Activated CD4-positive, alpha-beta T cell treated with anti-CD3 and anti-CD28 coated beads, Interleukin-2, amount 10 ng/mL, durations not matched to agents 24 days and 14 days (primary cell): Measurements from ENCODE around the gene UVRAG. TPM values are rescaled to one million over a fixed set of nuclear protein-coding genes. Genes with fewer than 3 reads are reported as not detected.

Source experiments
- DNase-seq: peaks from one replicate; pipeline ENCODE4 v3.0.0; 2022
- H3K27ac Mint-ChIP-seq: one replicate; pipeline ENCODE4 v1.8.0; 2022; ENCODE audit warnings: mild to moderate bottlenecking, mixed read lengths
- H3K27me3 Mint-ChIP-seq: one replicate; pipeline ENCODE4 v1.8.0; 2022; ENCODE audit warnings: mixed read lengths
- H3K36me3 Mint-ChIP-seq: one replicate; pipeline ENCODE4 v1.8.0; 2022; ENCODE audit warnings: low read depth, mild to moderate bottlenecking, mixed read lengths
- H3K4me1 Mint-ChIP-seq: one replicate; pipeline ENCODE4 v1.8.0; 2021; ENCODE audit warnings: mixed read lengths
- H3K4me3 Mint-ChIP-seq: one replicate; pipeline ENCODE4 v1.8.0; 2022; ENCODE audit warnings: mild to moderate bottlenecking, moderate library complexity, mixed read lengths
- H3K9me3 Mint-ChIP-seq: one replicate; pipeline ENCODE4 v1.8.0; 2021; ENCODE audit warnings: mixed read lengths
- intact Hi-C: fragments of 100-400 bp; cut with micrococcal nuclease; formaldehyde crosslinking; loops from one replicate; pipeline ENCODE4 v1.15.1; 2023
- total RNA-seq: library from RNA; stranded (reverse); gene quantifications from 2 replicates; pipeline ENCODE4 v1.2.3, GENCODE V29; 2022

Gene UVRAG
- total RNA-seq, result 18.2 and 19.2 TPM in 2 replicates

DNA sequence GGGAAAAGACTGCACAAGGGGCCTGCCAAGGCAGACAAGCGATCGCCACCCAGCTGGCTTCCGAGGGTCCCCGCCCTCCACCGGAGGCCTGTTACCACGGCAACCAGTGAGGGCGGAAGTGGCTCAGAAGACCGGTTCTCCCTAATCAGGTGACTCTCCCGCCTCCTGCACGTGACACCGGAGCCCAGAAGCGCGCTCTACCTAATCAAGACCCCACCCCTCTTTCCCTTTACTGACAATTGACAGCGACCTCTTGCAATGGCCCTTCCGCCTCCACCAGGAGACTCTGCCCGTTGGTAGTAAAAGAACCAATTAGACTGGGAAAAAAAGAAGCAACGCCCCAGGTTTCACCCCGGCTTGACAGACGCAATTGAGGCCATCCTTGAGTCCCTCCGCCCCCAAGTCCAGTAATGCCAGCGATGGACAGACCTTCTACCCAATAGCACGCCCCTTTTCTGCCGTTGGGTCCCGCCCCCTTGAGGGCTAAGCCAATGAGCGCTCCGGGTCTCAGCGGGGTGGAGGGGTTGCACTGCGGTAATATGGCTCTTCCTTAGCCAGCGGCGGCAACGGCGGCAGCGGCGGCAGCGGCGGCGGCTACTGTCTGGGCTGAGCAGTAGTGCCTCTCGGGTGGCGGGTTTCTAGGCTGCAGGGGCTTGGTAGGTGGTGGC lies at the start of gene UVRAG:
Gene UVRAG, plus strand, starts transcription at position 534 of the 668 bp plus-strand sequence. CDS start 198 bp downstream, outside the sequence.
- intact Hi-C loops, result loop anchor here (1.0 to 5.0 kb wide), 4 partner anchors 47 to 573 kb away; partner anchors contain the start of genes DGAT2 and TPBGL

GRCh38 chr11:75766443-75767227 lies 48.4 kb upstream of the UVRAG start:
- Mint-ChIP-seq H3K27me3 (peaks cover 25% of the 10 kb centered on the region), H3K9me3 (no peaks in the 10 kb centered on the region), H3K36me3 (peaks cover 2% of the 10 kb centered on the region), H3K4me3 (no peak overlapping the region), H3K27ac (peak overlapping the region; percentile 21), H3K4me1 (peaks cover 32% of the 10 kb centered on the region)
- intact Hi-C loops, result loop anchor here (5.0 kb wide), 1 partner anchor 44 kb away; no protein-coding TSS in a partner anchor
- DNase-seq, result no peak

More for the DNA sequence above, at the start of gene UVRAG:
- peak within 1 kb of the TSS; percentile 94 for H3K27ac Mint-ChIP-seq
- no peaks in the 10 kb centered on the region for H3K9me3 Mint-ChIP-seq
- H3K4me3 Mint-ChIP-seq, result no peak within 1 kb of the TSS
- peak; percentile 100 for DNase-seq
- H3K4me1 Mint-ChIP-seq, result peaks cover 12% of the 10 kb centered on the region
- no peaks in the 10 kb centered on the region for H3K27me3 Mint-ChIP-seq
- H3K36me3 Mint-ChIP-seq, result peaks cover 3% of the 10 kb centered on the region

DNA sequence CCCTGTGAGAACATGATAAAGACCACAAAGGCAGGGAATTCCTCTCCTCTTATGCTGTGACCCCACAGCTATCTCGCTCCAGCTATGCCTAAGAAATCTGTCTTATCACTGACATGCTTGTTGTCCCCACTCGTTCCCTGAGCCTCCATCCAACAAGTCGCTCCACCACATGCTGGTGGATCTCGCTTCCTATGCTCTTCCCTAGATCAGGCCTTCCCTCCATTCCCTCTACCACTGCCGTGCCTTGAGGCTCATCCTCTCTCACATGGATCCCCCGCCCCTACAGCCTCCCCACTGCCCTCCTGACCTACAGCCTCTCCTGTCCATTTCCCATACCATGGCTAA lies 47.8 kb upstream of the UVRAG start:
- Mint-ChIP-seq H3K4me3 (peak overlapping the region; percentile 48), H3K4me1 (peaks cover 33% of the 10 kb centered on the region), H3K27me3 (peaks cover 25% of the 10 kb centered on the region), H3K9me3 (no peaks in the 10 kb centered on the region), H3K27ac (peak overlapping the region; percentile 72), H3K36me3 (peaks cover 2% of the 10 kb centered on the region)
- intact Hi-C loops, result loop anchor here (5.0 kb wide), 1 partner anchor 45 kb away; no protein-coding TSS in a partner anchor
- no peak for DNase-seq

GRCh38 chr11:75767793-75768111 lies 47.3 kb upstream of the UVRAG start:
- peak overlapping the region; percentile 72 for H3K27ac Mint-ChIP-seq
- H3K4me3 Mint-ChIP-seq, result peak overlapping the region; percentile 84
- peaks cover 26% of the 10 kb centered on the region for H3K27me3 Mint-ChIP-seq
- H3K36me3 Mint-ChIP-seq, result peaks cover 2% of the 10 kb centered on the region
- H3K9me3 Mint-ChIP-seq, result no peaks in the 10 kb centered on the region
- DNase-seq, result no peak
- peaks cover 35% of the 10 kb centered on the region for H3K4me1 Mint-ChIP-seq
- intact Hi-C loops, result loop anchor here (1.0 to 5.0 kb wide), 2 partner anchors 45 to 47 kb away; no protein-coding TSS in a partner anchor

- peak; percentile 92 for DNase-seq
- intact Hi-C loops, result loop anchor here (1.0 to 5.0 kb wide), 2 partner anchors 46 kb away; no protein-coding TSS in a partner anchor
- Mint-ChIP-seq H3K36me3 (peaks cover 2% of the 10 kb centered on the region), H3K9me3 (no peaks in the 10 kb centered on the region), H3K4me1 (peaks cover 36% of the 10 kb centered on the region), H3K27me3 (peaks cover 26% of the 10 kb centered on the region), H3K27ac (peak within 1 kb of the TSS; percentile 83), H3K4me3 (peak within 1 kb of the TSS; percentile 84)
Observed at GRCh38 chr11:75768112-75768908, 46.7 kb upstream of the UVRAG start, which contains the start of gene DGAT2. DGAT2 (plus strand) TSS chr11:75768778; CDS start chr11:75768992, 214 bp downstream.

- Mint-ChIP-seq H3K4me3 (peak overlapping the region; percentile 84), H3K36me3 (peaks cover 5% of the 10 kb centered on the region)
- intact Hi-C loops, result loop anchor here (1.0 to 5.0 kb wide), 2 partner anchors 45 to 47 kb away; no protein-coding TSS in a partner anchor
Observed at GRCh38 chr11:75768909-75769771, 45.9 kb upstream of the UVRAG start.

GRCh38 chr11:75770102-75770501 lies 44.9 kb upstream of the UVRAG start:
- DNase-seq, result no peak
- H3K4me3 Mint-ChIP-seq, result peak overlapping the region; percentile 84
- H3K4me1 Mint-ChIP-seq, result peaks cover 44% of the 10 kb centered on the region
- H3K36me3 Mint-ChIP-seq, result peaks cover 5% of the 10 kb centered on the region
- intact Hi-C loops, result no loop called here
- peaks cover 26% of the 10 kb centered on the region for H3K27me3 Mint-ChIP-seq
- H3K27ac Mint-ChIP-seq, result no peak overlapping the region
- H3K9me3 Mint-ChIP-seq, result no peaks in the 10 kb centered on the region

More at GRCh38 chr11:75768909-75769771, 45.9 kb upstream of the UVRAG start:
- Mint-ChIP-seq H3K9me3 (no peaks in the 10 kb centered on the region), H3K4me1 (peaks cover 42% of the 10 kb centered on the region), H3K27ac (peak overlapping the region; percentile 64), H3K27me3 (peaks cover 26% of the 10 kb centered on the region)
- no peak for DNase-seq

DNA sequence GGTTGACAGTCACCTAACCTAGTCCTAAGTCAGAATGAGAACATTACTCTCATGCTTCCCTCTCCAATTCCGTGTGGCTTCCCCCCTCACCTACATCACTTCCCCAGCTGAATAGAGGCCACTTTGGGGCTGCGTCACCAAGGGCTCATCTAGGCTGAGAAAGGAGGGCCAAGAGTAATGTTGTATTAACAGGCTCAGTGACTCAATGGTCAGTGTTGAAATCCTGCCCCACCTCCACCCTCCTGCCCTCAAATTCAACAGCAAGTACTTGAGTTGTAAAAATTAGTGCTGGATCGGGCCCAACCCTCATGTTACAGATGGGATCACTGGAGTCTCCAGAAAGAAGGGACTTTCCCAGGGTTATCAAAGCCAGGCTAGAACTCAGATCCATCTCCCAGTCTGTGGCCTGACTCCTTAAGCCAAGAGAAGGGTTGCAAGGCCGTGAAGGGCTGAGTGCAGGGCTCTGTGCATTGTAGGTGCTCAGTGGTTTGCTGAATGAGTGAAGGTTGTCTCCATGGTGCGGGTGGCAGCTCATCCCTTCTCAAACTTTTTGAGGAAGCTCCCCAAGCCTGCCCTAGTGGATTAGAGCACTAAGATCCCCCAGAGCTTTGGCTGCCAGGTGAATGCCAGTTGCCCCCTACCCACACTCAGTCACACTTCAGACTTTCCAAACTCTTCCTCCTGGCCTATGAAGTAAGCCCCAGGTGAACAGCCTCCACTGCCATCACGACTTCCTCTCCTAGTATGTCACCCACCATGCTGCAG lies 43.2 kb upstream of the UVRAG start:
- no peak for DNase-seq
- no peak overlapping the region for H3K27ac Mint-ChIP-seq
- intact Hi-C loops, result no loop called here
- peaks cover 26% of the 10 kb centered on the region for H3K27me3 Mint-ChIP-seq
- H3K4me1 Mint-ChIP-seq, result peaks cover 45% of the 10 kb centered on the region
- no peaks in the 10 kb centered on the region for H3K9me3 Mint-ChIP-seq
- no peak overlapping the region for H3K4me3 Mint-ChIP-seq
- peaks cover 5% of the 10 kb centered on the region for H3K36me3 Mint-ChIP-seq

- DNase-seq, result peak; percentile 75
- Mint-ChIP-seq H3K9me3 (no peaks in the 10 kb centered on the region), H3K36me3 (peaks cover 3% of the 10 kb centered on the region), H3K27me3 (peaks cover 22% of the 10 kb centered on the region), H3K27ac (peak overlapping the region; percentile 15), H3K4me3 (peak overlapping the region; percentile 36), H3K4me1 (peaks cover 43% of the 10 kb centered on the region)
- intact Hi-C loops, result no loop called here
Observed at GRCh38 chr11:75773595-75774353, 41.2 kb upstream of the UVRAG start.

GRCh38 chr11:75775056-75775455 lies 40.0 kb upstream of the UVRAG start:
- intact Hi-C loops, result no loop called here
- no peaks in the 10 kb centered on the region for H3K9me3 Mint-ChIP-seq
- peaks cover 38% of the 10 kb centered on the region for H3K4me1 Mint-ChIP-seq
- H3K4me3 Mint-ChIP-seq, result no peak overlapping the region
- peaks cover 12% of the 10 kb centered on the region for H3K27me3 Mint-ChIP-seq
- DNase-seq, result no peak
- H3K27ac Mint-ChIP-seq, result no peak overlapping the region
- peaks cover 3% of the 10 kb centered on the region for H3K36me3 Mint-ChIP-seq

DNA sequence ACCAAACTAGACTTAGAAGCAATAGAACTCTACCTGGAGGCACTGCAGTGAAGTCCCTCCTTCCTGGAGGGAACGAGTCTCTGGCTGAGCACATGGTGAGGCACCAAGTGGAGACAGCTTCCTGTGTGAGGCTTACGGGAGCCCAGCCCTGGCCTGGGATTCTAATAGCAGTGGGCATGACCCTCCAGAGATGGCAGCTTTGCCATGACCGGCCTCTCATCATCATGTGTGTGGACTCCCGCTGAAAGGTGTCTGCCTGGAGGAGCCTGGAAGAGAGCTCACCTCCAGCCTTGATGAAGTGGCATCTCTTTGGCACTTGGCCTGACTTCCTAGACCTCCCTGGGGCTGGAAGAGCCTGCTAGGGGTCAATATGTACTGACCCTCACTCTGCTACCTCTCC lies 38.5 kb upstream of the UVRAG start:
- Mint-ChIP-seq H3K36me3 (peaks cover 3% of the 10 kb centered on the region), H3K4me1 (peaks cover 32% of the 10 kb centered on the region), H3K27me3 (peaks cover 2% of the 10 kb centered on the region), H3K27ac (no peak overlapping the region), H3K4me3 (no peak overlapping the region), H3K9me3 (no peaks in the 10 kb centered on the region)
- no peak for DNase-seq
- intact Hi-C loops, result no loop called here
